Stimulated activated naive CD8-positive, alpha-beta T cell treated with anti-CD3 and anti-CD28 coated beads, Interleukin-15, Interleukin-2, amounts not matched to agents 100 U/mL and 50 U/mL, for 24 hours (primary cell): Measurements from ENCODE around the gene MAG.
"Not testable (repeated sequence)": the region's sequence is repeated elsewhere in the genome, so short reads cannot be mapped to it uniquely, and the experiment has no call there.

Source experiments
- ATAC-seq: fragments of 150-1000 bp; cut with Tn5 transposase; one replicate; pipeline ENCODE4 v1.10.0; 2021
- DNase-seq: peaks from one replicate; pipeline ENCODE4 v3.0.0; 2021

The MAG gene

DNA sequence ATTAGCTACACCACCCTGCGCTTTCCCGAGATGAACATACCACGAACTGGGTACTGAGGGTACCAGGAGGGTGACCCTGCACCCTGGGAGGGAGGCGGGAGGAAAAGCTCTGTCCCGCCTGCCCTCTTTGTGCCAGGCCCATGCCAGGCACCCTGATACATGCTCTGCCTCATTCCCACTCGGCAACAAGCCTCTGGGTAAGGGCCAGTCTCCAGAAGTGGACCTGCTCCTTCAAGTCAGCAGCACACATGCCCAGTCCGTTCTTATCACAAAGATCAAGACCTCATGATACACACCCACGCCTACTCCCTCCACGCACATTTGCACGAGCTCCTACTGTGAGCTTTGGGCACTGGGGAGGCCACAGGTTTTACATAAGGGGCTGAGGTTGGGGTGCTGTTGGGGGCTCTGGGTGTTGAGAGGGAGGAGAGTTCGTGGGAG is 53.7 kb downstream of the MAG start:
- no peak for ATAC-seq
- DNase-seq = peak; percentile 27

DNA sequence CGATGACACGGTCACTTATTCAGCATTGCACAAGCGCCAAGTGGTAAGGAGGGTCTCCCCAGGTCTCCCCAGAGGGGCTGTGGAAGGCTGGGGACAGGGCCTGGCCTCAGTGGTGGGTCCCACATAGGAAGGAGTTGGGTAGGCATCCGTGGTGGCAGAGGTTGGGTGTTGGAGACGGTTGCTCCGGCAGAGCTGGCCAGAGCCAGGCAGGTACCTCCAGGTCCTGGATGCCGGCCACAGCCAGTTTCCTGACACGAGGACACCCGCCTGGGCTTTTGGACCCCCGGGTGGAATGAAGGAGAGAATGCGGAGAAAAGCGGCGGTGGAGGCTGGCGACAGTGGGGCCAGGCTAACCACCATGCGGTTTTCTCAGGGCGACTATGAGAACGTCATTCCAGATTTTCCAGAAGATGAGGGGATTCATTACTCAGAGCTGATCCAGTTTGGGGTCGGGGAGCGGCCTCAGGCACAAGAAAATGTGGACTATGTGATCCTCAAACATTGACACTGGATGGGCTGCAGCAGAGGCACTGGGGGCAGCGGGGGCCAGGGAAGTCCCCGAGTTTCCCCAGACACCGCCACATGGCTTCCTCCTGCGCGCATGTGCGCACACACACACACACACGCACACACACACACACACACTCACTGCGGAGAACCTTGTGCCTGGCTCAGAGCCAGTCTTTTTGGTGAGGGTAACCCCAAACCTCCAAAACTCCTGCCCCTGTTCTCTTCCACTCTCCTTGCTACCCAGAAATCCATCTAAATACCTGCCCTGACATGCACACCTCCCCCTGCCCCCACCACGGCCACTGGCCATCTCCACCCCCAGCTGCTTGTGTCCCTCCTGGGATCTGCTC is 54.5 kb downstream of the MAG start:
- peak; percentile 45 for ATAC-seq

GRCh38 chr19:35347171-35347929 is 55.4 kb downstream of the MAG start, which contains the start of gene FFAR1:
Gene FFAR1, plus strand, starts transcription at chr19:35347902. Its CDS starts 3,650 bp downstream, at chr19:35351552.
- peak; percentile 65 for DNase-seq

More for the DNA sequence above, 54.5 kb downstream of the MAG start:
- DNase-seq = peak; percentile 81

DNA sequence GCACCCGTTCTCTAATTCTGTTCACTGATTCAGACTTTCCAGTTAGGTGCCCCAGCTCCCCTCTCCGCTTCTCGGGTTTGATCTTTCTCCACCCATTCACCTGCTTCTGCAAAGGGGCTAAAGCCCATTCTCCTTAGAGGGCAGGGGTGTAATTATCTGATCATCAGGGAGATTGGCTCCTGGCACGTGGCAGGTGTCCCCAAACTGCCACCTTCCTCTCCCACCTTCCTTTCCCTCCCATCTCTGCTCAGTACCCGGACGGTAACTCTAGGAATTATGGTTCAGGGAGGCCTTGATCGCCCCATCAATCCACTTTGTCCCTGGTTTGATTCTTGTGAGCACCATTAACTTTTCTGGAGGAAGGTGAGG is 56.0 kb downstream of the MAG start:
- ATAC-seq (no peak), DNase-seq (no peak)

More at GRCh38 chr19:35347171-35347929, 55.4 kb downstream of the MAG start, which contains the start of gene FFAR1:
- peak; percentile 66 for ATAC-seq

DNA sequence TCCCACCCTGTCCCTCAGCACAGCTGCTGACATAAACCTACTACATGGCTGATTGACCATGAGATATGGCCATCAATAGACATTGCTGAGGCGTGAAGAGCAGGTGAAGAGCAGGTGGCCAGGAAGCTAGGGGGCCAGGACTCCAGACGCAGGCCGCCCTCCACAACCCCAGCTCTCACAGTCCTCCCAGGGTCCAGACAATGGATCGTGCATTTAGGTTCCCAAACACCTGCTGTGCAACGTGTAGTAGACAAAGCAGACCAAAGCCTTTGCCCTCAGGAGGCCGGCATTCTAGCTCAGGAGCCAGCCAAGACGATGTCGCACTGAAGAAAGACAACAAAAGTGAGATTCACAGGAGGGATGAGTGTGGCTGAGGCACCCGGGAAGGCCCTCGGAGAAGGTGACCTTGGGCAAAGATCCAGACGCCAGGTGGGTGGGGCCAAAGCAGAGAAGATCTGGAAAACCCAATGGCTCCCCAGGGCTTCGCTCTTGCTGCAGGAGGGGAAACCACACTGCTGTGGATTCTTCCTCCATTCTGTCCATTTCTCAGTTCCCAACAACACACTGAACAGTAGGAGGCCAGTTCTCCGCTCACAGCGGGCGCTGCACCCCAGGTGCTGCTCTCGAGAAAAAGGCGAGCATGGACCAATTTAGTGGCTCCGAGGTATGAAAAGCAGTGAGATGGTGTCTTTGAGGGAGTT is 57.1 kb downstream of the MAG start:
- no peak for ATAC-seq
- peak; percentile 4 for DNase-seq

DNA sequence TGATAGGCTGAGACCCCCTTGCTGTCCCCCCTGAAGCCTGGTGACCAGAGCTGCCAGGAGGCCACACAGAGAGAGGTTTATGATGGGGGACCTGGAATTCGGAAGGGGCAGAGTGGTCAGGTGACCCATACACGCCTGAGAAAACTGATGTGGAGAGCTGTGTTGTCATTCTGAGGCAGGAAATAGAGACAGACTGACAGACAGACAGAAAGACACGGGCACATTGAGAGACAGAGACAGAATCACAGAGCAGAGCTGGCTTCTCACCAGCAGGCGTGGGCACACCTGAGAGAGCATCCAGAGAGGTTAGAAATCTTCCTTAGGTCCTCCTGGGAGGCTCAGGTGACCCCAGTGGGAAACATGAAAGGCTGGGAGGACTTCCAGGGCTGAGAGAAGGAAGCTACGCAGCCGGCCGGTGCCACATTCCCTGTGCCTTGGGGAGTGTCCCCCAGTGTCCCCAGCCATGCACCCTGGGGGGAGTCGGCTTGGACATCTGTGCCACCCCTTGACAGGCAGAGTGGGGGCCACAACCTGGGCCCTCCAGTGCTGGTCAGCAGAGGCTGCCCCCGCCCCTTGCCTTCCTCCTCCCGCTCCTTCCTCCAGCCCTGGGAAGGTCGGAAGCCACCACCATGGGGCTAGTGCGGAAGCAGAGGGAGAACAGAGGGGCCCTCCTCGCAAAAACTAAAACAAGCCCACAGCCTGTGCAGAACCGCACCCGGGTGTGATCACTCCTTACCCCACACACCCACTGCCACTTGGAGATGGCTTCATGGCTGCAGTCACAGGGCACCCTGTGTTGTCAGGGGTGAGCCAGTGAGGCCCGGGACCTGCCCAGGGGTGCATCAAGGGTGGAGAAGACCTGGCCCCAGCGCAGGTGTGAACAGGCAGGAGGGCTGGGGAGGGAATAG is 57.9 kb downstream of the MAG start:
- ATAC-seq = no peak
- DNase-seq = peak; percentile 6

DNA sequence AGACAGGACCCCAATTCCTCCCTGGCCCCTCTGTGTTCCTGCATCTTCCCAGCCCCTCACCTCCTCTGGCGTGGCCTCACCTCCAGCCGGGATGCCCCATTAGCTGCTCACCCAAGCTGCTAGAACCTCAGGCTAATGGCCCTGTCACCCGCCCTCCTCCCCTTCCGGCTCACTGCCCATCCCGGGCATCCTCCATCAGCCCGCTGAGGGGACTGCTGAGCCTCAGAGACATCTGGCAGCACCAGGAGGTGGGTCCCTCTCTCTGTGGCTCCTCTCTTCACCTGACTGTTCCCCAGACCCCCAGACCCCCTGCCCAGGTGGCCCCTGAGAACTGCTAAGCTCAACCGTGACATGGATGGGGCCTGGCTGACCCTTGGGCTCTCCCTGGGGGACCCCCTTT is 58.6 kb downstream of the MAG start:
- ATAC-seq (no peak), DNase-seq (peak; percentile 3)

DNA sequence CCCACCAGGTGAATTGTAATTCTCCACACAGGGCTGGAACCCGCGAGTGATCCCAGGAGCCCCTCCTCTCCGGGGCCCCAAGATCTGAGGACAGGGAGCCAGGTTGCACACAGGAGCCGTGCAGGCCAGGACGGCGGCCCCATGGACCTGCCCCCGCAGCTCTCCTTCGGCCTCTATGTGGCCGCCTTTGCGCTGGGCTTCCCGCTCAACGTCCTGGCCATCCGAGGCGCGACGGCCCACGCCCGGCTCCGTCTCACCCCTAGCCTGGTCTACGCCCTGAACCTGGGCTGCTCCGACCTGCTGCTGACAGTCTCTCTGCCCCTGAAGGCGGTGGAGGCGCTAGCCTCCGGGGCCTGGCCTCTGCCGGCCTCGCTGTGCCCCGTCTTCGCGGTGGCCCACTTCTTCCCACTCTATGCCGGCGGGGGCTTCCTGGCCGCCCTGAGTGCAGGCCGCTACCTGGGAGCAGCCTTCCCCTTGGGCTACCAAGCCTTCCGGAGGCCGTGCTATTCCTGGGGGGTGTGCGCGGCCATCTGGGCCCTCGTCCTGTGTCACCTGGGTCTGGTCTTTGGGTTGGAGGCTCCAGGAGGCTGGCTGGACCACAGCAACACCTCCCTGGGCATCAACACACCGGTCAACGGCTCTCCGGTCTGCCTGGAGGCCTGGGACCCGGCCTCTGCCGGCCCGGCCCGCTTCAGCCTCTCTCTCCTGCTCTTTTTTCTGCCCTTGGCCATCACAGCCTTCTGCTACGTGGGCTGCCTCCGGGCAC is 59.6 kb downstream of the MAG start:
- no peak for ATAC-seq
- peak; percentile 4 for DNase-seq

GRCh38 chr19:35352177-35352447 is 60.2 kb downstream of the MAG start:
- no peak for ATAC-seq
- DNase-seq = peak; percentile 7

DNA sequence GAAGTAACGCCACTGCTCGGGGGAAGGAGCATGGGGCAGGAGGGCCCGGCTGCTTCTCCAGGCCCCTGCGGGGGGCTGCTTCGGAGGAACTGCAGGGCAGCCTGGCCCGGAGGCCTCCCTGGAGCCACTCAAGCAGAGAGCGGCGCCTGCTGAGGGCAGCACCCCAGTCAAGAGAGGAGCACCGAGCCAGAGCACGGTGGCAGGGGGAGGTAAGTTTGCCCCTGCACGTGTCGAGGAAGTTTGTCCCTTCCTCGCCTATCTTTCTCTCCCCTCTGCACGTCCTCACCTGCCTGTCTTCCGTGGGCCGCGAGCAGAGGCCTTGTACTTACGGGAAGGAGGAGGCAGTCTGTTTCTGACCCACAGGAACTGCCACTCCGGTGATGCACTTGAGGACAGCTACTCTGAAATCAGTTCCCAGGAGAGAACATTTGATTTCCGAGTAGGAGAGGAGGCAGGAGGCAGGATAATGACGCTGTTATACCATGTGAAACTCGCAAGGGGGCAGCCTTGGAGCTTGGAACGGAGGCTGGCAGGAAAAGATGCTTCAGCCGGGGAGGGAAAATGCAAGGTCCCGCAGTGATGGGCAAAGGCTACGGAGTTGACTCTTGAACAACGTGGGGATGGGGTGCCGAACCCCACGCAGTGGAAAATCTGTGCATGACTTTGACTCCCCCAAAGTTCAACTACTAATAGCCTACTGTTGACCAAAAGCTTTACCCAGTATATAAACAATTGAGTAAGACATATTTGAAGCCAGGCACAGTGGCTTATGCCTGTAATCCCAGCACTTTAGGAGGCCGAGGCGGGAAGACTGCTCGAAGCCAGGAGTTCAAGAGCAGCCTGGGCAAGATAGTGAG is 60.7 kb downstream of the MAG start:
- peak; percentile 77 for ATAC-seq

DNA sequence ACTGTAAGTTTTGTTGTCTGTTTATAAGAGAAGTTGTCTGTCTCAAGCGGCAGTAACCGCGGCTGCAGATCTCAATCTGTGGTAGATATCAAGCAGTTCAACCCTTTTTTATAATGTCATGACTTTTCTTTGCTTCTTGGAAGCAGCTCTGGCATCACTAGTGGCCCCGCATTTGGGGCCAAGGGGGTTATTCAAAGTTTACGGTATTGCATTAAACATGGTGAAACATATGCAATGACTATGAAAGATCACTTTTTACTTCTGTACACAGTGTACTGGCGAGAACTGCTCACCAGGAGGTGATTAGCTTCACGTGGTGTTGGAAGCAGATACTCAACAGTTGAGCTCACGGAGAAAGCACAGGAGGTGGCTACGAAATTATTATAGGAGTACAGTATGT is 61.7 kb downstream of the MAG start:
- DNase-seq = peak; percentile 2
- no peak for ATAC-seq

More for the DNA sequence above, 60.7 kb downstream of the MAG start:
- peak; percentile 79 for DNase-seq

- ATAC-seq = no peak
These were observed 62.9 kb downstream of the MAG start for GRCh38 chr19:35354898-35355297.

DNA sequence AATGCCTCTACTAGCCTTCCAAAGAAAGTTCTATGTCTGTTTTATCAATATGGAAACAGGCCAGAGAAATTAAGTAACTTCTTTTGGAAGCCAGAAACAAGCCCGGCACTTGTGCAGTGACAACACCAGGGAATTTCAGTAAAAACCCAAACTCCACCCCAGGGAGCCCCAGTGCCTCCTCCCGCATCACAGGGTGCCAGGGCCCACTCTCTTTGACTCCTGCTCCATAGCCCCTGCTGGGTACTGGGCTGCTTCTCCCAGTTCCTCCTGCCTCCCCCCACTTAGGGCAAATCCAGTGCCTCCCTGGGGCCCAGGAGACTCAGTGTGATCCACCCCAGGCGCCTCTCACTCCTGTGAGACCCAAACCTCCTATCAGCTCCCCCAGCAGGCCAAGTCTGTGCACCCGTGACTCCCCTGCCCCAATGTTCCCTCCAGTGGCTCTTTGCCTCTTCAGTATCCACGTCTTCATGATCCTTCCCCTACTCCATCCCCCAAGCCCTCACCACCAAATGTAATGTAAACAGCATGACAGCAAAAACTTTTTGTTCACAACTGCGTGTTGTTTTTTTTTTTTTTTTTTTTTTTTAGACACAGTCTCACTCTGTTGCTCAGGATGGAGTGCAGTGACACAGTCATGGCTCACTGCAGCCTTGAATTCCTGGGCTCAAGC is 64.0 kb downstream of the MAG start:
- no peak for ATAC-seq

More at GRCh38 chr19:35354898-35355297, 62.9 kb downstream of the MAG start:
- DNase-seq = no peak

GRCh38 chr19:35357867-35358573 is 66.1 kb downstream of the MAG start, which contains the start of gene FFAR3:
Gene FFAR3, plus strand, starts transcription at chr19:35358460. Its CDS starts 431 bp downstream, at chr19:35358891.
- peak; percentile 16 for ATAC-seq
- no peak for DNase-seq

More for the DNA sequence above, 64.0 kb downstream of the MAG start:
- no peak for DNase-seq

- peak; percentile 32 for DNase-seq
- not testable (repeated sequence) for ATAC-seq
These were observed 66.9 kb downstream of the MAG start for GRCh38 chr19:35358834-35359233.

GRCh38 chr19:35359395-35359794 is 67.4 kb downstream of the MAG start:
- ATAC-seq, DNase-seq: not testable (repeated sequence)

- not testable (repeated sequence) for ATAC-seq, DNase-seq
These were observed 68.1 kb downstream of the MAG start for GRCh38 chr19:35360081-35360480.

DNA sequence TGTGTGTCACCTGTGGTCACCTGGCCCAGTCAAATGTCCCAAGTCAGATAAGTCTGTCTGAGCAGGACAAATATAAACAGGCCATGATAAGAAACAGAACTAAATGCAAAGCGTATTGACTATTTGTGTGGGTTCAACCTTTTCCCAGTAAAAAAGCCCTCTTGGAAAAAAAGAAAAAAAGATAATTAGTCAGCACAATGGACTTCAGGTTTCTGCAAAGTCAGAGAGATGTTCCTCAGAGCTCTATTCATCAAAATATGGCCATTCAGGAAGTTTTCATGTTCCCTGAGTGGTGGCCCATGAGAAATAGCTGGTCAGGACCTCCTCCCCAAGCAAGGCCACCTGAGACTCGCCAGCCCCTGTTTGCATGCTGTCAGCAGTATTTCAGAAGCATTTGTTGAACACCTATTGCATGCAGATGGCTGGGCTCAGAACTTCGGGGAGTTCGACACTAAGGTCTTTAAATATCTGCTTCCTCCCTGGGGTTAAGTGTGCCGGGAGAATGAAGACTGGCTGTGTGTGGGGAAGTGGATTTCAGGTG is 69.0 kb downstream of the MAG start:
- no peak for ATAC-seq
- DNase-seq = no peak
